Measurements from ENCODE around the gene CHMP5. TPM values are rescaled to one million over a fixed set of nuclear protein-coding genes. Genes with fewer than 3 reads are reported as not detected.

Gene CHMP5
- total RNA-seq, 1 experiment from 2014 or later: 47.6 TPM

DNA sequence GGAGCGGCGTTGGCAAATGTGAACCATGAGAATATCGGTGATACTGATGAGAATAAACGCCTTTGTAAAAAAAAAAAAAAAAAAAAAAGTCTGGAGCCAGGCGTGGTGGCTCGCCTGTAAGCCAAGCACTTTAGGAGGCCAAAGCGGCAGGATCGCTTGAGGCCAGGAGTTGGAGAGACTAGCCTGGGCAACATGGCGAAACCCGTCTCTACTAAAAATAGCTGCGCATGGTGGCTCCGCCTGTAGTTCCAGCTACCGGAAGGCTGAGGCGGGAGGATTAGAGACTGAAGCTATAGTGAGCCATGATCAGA is 25.0 kb downstream of the CHMP5 start:
- Histone ChIP-seq H3T11ph (ENCODE audit: low read length) (no peak overlapping the region), H3K14ac (ENCODE audit: insufficient read depth, low read length) (peak overlapping the region; percentile 92), H3K4me2 (ENCODE audit: insufficient read depth, insufficient read length, low read length) (peak overlapping the region; percentile 89), H2BK20ac (ENCODE audit: low read depth, low read length, poor library complexity, severe bottlenecking) (no peak overlapping the region), H3K79me2 (ENCODE audit: insufficient read depth, low read length) (peaks cover 15% of the 10 kb centered on the region; the same call in 1 of the 2 replicates), H3K4me1 (ENCODE audit: insufficient read depth, low read length) (0 out of 2 replicates have a peak, but pooled peaks cover 2% of the 10 kb centered on the region), H3K23ac (ENCODE audit: insufficient read length, low read depth, low read length) (no peak overlapping the region), H3K23me2 (ENCODE audit: insufficient read length, low read depth, low read length, poor library complexity, severe bottlenecking) (no peaks in the 10 kb centered on the region), H3K56ac (ENCODE audit: insufficient read length, low read depth, low read length) (peak overlapping the region; percentile 95), H3K4ac (ENCODE audit: low read depth, low read length) (no peak overlapping the region; the same call in 1 of the 2 replicates), H3K9me3 (ENCODE audit: control insufficient read depth, low read depth, low read length) (no peaks in the 10 kb centered on the region), H2BK12ac (ENCODE audit: insufficient read length, low read depth, low read length) (no peak overlapping the region), H2BK15ac (ENCODE audit: low read depth, low read length) (no peak overlapping the region), H2AK5ac (ENCODE audit: insufficient read length, low read length) (no peak overlapping the region), H2AFZ (ENCODE audit: low read length) (no peak overlapping the region), H3K18ac (ENCODE audit: insufficient read length, low read depth, low read length) (peak overlapping the region; percentile 98), H4K91ac (ENCODE audit: insufficient read length, low read depth, low read length) (no peak overlapping the region), H3K27ac (ENCODE audit: insufficient read length, low read depth, low read length) (peak overlapping the region; percentile 64), H4K5ac (ENCODE audit: insufficient read length, low read depth, low read length) (peak overlapping the region; percentile 96), H2BK120ac (ENCODE audit: low read depth, low read length, poor library complexity, severe bottlenecking) (no peak overlapping the region), H2BK5ac (ENCODE audit: insufficient read length, low read length) (peak overlapping the region; percentile 90), H3K27me3 (ENCODE audit: insufficient read depth, low read length) (no peaks in the 10 kb centered on the region), H3K9ac (ENCODE audit: extremely low read depth, insufficient read length, low read length) (peak overlapping the region; percentile 99), H4K8ac (replicated peaks; ENCODE audit: insufficient read length, low read depth, low read length) (peak overlapping the region; percentile 43), H3K79me1 (ENCODE audit: insufficient read depth, low read depth, low read length, poor library complexity, severe bottlenecking) (peaks cover 7% of the 10 kb centered on the region), H4K20me1 (ENCODE audit: control insufficient read depth, insufficient read depth, insufficient read length) (no peaks in the 10 kb centered on the region)
- Mint-ChIP-seq H3K36me3 (ENCODE audit: insufficient read depth in 1 of 3, low read depth in 3 of 3) (peaks cover 4 to 22% (median 19%) of the 10 kb centered on the region in 3 experiments; a peak in 5 of 7 replicates), H3K27ac (peak overlapping the region; percentile 98 to 100 (median 99)), H3K4me3 (peak overlapping the region; percentile 96 to 99), H3K27me3 (ENCODE audit: low read depth) (no peaks in the 10 kb centered on the region), H3K9me3 (peaks cover 0 to 2% of the 10 kb centered on the region in 2 experiments; a peak in 2 of 5 replicates), H3K4me1 (peaks cover 11 to 15% of the 10 kb centered on the region in 2 experiments)
- TF ChIP-seq, protein P1, sequence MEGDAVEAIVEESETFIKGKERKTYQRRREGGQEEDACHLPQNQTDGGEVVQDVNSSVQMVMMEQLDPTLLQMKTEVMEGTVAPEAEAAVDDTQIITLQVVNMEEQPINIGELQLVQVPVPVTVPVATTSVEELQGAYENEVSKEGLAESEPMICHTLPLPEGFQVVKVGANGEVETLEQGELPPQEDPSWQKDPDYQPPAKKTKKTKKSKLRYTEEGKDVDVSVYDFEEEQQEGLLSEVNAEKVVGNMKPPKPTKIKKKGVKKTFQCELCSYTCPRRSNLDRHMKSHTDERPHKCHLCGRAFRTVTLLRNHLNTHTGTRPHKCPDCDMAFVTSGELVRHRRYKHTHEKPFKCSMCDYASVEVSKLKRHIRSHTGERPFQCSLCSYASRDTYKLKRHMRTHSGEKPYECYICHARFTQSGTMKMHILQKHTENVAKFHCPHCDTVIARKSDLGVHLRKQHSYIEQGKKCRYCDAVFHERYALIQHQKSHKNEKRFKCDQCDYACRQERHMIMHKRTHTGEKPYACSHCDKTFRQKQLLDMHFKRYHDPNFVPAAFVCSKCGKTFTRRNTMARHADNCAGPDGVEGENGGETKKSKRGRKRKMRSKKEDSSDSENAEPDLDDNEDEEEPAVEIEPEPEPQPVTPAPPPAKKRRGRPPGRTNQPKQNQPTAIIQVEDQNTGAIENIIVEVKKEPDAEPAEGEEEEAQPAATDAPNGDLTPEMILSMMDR (conservative IDR thresholded peaks at IDR 0.05): no peak
- WGBS (ENCODE audit: extremely low coverage, insufficient read length, low lambda C conversion rate): no CpG with 5 or more reads among the region's 14 CpGs
- DNase-seq: no peak

All from H9 (cell line).